ENCODE results near the gene RAD51B.

Gene RAD51B

GRCh38 chr14:68607081-68607866 lies 787.7 kb downstream of the RAD51B start:
- Histone ChIP-seq H3K27me3 (replicated peaks; ENCODE audit: control insufficient read depth, insufficient read depth, low read length) (no peaks in the 10 kb centered on the region), H3K4me3 (replicated peaks; ENCODE audit: low read depth, low read length) (no peak overlapping the region), H3K36me3 (ENCODE audit: control insufficient read depth, insufficient read depth, low read length) (no peaks in the 10 kb centered on the region)
- DNase-seq (ENCODE audit: extremely low read depth, insufficient read length) = no peak
- no peak for TF ChIP-seq CTCF (IDR thresholded peaks at IDR 0.05; ENCODE audit: insufficient read depth, low read length, poor library complexity, severe bottlenecking)

GRCh38 chr14:68607867-68608573 lies 788.4 kb downstream of the RAD51B start:
- H3K27me3 ChIP-seq (replicated peaks; ENCODE audit: control insufficient read depth, insufficient read depth, low read length) = no peaks in the 10 kb centered on the region
- no peaks in the 10 kb centered on the region for H3K36me3 ChIP-seq (ENCODE audit: control insufficient read depth, insufficient read depth, low read length)
- TF ChIP-seq CTCF (IDR thresholded peaks at IDR 0.05; ENCODE audit: insufficient read depth, low read length, poor library complexity, severe bottlenecking) = no peak
- DNase-seq (ENCODE audit: extremely low read depth, insufficient read length) = no peak
- no peak overlapping the region for H3K4me3 ChIP-seq (replicated peaks; ENCODE audit: low read depth, low read length)

- DNase-seq (ENCODE audit: extremely low read depth, insufficient read length) = no peak
- Histone ChIP-seq H3K27me3 (replicated peaks; ENCODE audit: control insufficient read depth, insufficient read depth, low read length) (no peaks in the 10 kb centered on the region), H3K4me3 (replicated peaks; ENCODE audit: low read depth, low read length) (no peak overlapping the region), H3K36me3 (ENCODE audit: control insufficient read depth, insufficient read depth, low read length) (no peaks in the 10 kb centered on the region)
- no peak for TF ChIP-seq CTCF (IDR thresholded peaks at IDR 0.05; ENCODE audit: insufficient read depth, low read length, poor library complexity, severe bottlenecking)
These were observed 789.0 kb downstream of the RAD51B start for GRCh38 chr14:68608574-68608962.

GRCh38 chr14:68609012-68609411 lies 789.4 kb downstream of the RAD51B start:
- no peak for TF ChIP-seq CTCF (IDR thresholded peaks at IDR 0.05; ENCODE audit: insufficient read depth, low read length, poor library complexity, severe bottlenecking)
- H3K27me3 ChIP-seq (replicated peaks; ENCODE audit: control insufficient read depth, insufficient read depth, low read length) = no peaks in the 10 kb centered on the region
- no peak for DNase-seq (ENCODE audit: extremely low read depth, insufficient read length)
- no peaks in the 10 kb centered on the region for H3K36me3 ChIP-seq (ENCODE audit: control insufficient read depth, insufficient read depth, low read length)
- H3K4me3 ChIP-seq (replicated peaks; ENCODE audit: low read depth, low read length) = no peak overlapping the region

GRCh38 chr14:68610251-68610793 lies 790.7 kb downstream of the RAD51B start:
- no peak for TF ChIP-seq CTCF (IDR thresholded peaks at IDR 0.05; ENCODE audit: insufficient read depth, low read length, poor library complexity, severe bottlenecking)
- Histone ChIP-seq H3K4me3 (replicated peaks; ENCODE audit: low read depth, low read length) (no peak overlapping the region), H3K27me3 (replicated peaks; ENCODE audit: control insufficient read depth, insufficient read depth, low read length) (no peaks in the 10 kb centered on the region), H3K36me3 (ENCODE audit: control insufficient read depth, insufficient read depth, low read length) (no peaks in the 10 kb centered on the region)
- no peak for DNase-seq (ENCODE audit: extremely low read depth, insufficient read length)
